ENCODE results near the gene NHSL1.

DNA sequence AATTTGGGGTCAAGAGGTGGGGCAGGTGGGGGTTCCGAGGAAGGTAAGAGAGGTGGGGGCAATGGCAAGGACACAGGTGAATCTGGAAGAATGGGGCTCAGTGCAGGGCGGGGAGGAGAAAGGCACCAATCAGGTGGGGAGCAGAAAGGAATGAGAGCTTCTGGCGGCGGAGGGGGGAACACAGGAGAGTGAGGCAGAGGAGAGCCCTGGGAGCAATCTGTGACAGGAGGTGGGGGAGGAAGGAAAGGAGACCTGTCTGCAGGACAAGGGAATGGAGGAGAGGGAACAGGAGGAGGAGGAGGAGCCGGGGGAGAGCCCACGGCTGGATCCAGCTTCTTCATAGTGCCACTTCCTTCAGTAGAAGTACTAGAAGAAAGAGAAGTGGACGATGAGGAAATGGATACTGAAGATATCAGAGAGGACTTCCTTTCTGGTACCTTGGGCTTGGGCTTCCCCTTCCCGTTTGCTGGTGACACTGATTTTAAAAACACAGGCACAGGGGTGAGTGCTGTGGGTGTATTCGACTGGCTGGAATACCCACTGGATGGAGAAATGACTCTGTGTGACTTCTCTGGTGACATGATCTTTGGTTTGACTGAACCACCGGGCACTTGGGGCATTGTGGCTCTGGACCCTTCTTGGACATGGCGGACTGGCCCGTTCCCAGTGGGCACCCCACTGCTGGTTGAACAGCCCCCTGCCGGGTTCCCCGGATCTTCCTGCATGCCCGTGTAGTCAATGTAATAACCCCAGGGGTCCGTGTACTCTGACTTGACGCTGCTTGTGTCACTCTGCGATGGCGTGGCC lies 67.8 kb downstream of the NHSL1 start:
- TF ChIP-seq EZH2 (IDR thresholded peaks at IDR 0.05; ENCODE audit: low read depth, low read length, severe bottlenecking): no peak
- TF ChIP-seq POLR2A (IDR thresholded peaks at IDR 0.05; ENCODE audit: control extremely low read depth in 1 of 2, low read depth in 2 of 2, low read length in 2 of 2): no peak
- TF ChIP-seq, protein P1, sequence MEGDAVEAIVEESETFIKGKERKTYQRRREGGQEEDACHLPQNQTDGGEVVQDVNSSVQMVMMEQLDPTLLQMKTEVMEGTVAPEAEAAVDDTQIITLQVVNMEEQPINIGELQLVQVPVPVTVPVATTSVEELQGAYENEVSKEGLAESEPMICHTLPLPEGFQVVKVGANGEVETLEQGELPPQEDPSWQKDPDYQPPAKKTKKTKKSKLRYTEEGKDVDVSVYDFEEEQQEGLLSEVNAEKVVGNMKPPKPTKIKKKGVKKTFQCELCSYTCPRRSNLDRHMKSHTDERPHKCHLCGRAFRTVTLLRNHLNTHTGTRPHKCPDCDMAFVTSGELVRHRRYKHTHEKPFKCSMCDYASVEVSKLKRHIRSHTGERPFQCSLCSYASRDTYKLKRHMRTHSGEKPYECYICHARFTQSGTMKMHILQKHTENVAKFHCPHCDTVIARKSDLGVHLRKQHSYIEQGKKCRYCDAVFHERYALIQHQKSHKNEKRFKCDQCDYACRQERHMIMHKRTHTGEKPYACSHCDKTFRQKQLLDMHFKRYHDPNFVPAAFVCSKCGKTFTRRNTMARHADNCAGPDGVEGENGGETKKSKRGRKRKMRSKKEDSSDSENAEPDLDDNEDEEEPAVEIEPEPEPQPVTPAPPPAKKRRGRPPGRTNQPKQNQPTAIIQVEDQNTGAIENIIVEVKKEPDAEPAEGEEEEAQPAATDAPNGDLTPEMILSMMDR (IDR thresholded peaks at IDR 0.05; ENCODE audit: control extremely low read depth in 1 of 3, insufficient read depth in 1 of 3, low read depth in 1 of 3, low read length in 3 of 3): no peak
- no peak for TF ChIP-seq BCL11A (IDR thresholded peaks at IDR 0.05; ENCODE audit: low read depth in 2 of 2, low read length in 2 of 2)
- TF ChIP-seq, protein P2, sequence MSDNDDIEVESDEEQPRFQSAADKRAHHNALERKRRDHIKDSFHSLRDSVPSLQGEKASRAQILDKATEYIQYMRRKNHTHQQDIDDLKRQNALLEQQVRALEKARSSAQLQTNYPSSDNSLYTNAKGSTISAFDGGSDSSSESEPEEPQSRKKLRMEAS (IDR thresholded peaks at IDR 0.05): no peak
- TF ChIP-seq, protein P3, sequence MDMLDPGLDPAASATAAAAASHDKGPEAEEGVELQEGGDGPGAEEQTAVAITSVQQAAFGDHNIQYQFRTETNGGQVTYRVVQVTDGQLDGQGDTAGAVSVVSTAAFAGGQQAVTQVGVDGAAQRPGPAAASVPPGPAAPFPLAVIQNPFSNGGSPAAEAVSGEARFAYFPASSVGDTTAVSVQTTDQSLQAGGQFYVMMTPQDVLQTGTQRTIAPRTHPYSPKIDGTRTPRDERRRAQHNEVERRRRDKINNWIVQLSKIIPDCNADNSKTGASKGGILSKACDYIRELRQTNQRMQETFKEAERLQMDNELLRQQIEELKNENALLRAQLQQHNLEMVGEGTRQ (IDR thresholded peaks at IDR 0.05; ENCODE audit: low read length): no peak
- TF ChIP-seq CHD2 (IDR thresholded peaks at IDR 0.05; ENCODE audit: low read length): no peak
- TF ChIP-seq, protein P4, sequence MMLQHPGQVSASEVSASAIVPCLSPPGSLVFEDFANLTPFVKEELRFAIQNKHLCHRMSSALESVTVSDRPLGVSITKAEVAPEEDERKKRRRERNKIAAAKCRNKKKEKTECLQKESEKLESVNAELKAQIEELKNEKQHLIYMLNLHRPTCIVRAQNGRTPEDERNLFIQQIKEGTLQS (IDR thresholded peaks at IDR 0.05; ENCODE audit: insufficient read depth, low read depth, low read length): no peak
- TF ChIP-seq POLR2AphosphoS5 (IDR thresholded peaks at IDR 0.05; ENCODE audit: low read depth, low read length): no peak
- TF ChIP-seq TEAD4 (IDR thresholded peaks at IDR 0.05; ENCODE audit: low read depth, low read length): no peak
- TF ChIP-seq SUZ12 (IDR thresholded peaks at IDR 0.05; ENCODE audit: low read length): no peak
- TF ChIP-seq, protein P5, sequence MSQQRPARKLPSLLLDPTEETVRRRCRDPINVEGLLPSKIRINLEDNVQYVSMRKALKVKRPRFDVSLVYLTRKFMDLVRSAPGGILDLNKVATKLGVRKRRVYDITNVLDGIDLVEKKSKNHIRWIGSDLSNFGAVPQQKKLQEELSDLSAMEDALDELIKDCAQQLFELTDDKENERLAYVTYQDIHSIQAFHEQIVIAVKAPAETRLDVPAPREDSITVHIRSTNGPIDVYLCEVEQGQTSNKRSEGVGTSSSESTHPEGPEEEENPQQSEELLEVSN (IDR thresholded peaks at IDR 0.05): no peak
- TF ChIP-seq RXRA (IDR thresholded peaks at IDR 0.05; ENCODE audit: insufficient read depth, low read depth, low read length): no peak
- TF ChIP-seq, protein P6, sequence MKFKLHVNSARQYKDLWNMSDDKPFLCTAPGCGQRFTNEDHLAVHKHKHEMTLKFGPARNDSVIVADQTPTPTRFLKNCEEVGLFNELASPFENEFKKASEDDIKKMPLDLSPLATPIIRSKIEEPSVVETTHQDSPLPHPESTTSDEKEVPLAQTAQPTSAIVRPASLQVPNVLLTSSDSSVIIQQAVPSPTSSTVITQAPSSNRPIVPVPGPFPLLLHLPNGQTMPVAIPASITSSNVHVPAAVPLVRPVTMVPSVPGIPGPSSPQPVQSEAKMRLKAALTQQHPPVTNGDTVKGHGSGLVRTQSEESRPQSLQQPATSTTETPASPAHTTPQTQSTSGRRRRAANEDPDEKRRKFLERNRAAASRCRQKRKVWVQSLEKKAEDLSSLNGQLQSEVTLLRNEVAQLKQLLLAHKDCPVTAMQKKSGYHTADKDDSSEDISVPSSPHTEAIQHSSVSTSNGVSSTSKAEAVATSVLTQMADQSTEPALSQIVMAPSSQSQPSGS (IDR thresholded peaks at IDR 0.05; ENCODE audit: low read length): no peak
